Measurements from ENCODE around the gene COX8C.

The COX8C gene

GRCh38 chr14:93346926-93347721, at the start of gene COX8C:
Gene COX8C (plus strand): TSS chr14:93347182. CDS start chr14:93347269, 87 bp downstream.
- DNase-seq (ENCODE audit: low spot score) (no peak), FAIRE-seq (no peak)

- FAIRE-seq (no peak), DNase-seq (ENCODE audit: low spot score) (no peak)
Measured at GRCh38 chr14:93299416-93299815, 47.6 kb upstream of the COX8C start.

GRCh38 chr14:93299866-93300265, 47.1 kb upstream of the COX8C start:
- FAIRE-seq (no peak), DNase-seq (ENCODE audit: low spot score) (no peak)

- FAIRE-seq (peak; percentile 76), DNase-seq (ENCODE audit: low spot score) (peak; percentile 81)
Measured at GRCh38 chr14:93301821-93302447, 45.0 kb upstream of the COX8C start.

- DNase-seq (ENCODE audit: low spot score) (no peak), FAIRE-seq (no peak)
Measured at GRCh38 chr14:93302688-93303581, 44.0 kb upstream of the COX8C start.

GRCh38 chr14:93303659-93304058, 43.3 kb upstream of the COX8C start:
- no peak for DNase-seq (ENCODE audit: low spot score)
- FAIRE-seq: no peak

GRCh38 chr14:93304771-93305170, 42.2 kb upstream of the COX8C start:
- DNase-seq (ENCODE audit: low spot score) (no peak), FAIRE-seq (no peak)

- no peak for FAIRE-seq
Measured at GRCh38 chr14:93305725-93306418, 41.1 kb upstream of the COX8C start.

GRCh38 chr14:93306812-93307211, 40.2 kb upstream of the COX8C start:
- no peak for DNase-seq (ENCODE audit: low spot score)
- no peak for FAIRE-seq

More at GRCh38 chr14:93305725-93306418, 41.1 kb upstream of the COX8C start:
- DNase-seq (ENCODE audit: low spot score): no peak

- DNase-seq (ENCODE audit: low spot score) (no peak), FAIRE-seq (no peak)
Measured at GRCh38 chr14:93308686-93309345, 38.2 kb upstream of the COX8C start.

GRCh38 chr14:93309427-93309966, 37.5 kb upstream of the COX8C start:
- no peak for FAIRE-seq
- DNase-seq (ENCODE audit: low spot score): no peak

GRCh38 chr14:93311082-93311481, 35.9 kb upstream of the COX8C start:
- DNase-seq (ENCODE audit: low spot score) (no peak), FAIRE-seq (no peak)

GRCh38 chr14:93315575-93315974, 31.4 kb upstream of the COX8C start:
- FAIRE-seq (no peak), DNase-seq (ENCODE audit: low spot score) (no peak)

- no peak for FAIRE-seq
- no peak for DNase-seq (ENCODE audit: low spot score)
Measured at GRCh38 chr14:93316716-93317115, 30.3 kb upstream of the COX8C start.

GRCh38 chr14:93317210-93317874, 29.6 kb upstream of the COX8C start:
- DNase-seq (ENCODE audit: low spot score) (no peak), FAIRE-seq (no peak)

GRCh38 chr14:93317875-93318807, 28.8 kb upstream of the COX8C start:
- FAIRE-seq (peak; percentile 77), DNase-seq (ENCODE audit: low spot score) (peak; percentile 71)

- DNase-seq (ENCODE audit: low spot score) (peak; percentile 67), FAIRE-seq (peak; percentile 80)
Measured at GRCh38 chr14:93318927-93319326, 28.1 kb upstream of the COX8C start.

GRCh38 chr14:93319494-93319893, 27.5 kb upstream of the COX8C start:
- no peak for FAIRE-seq
- no peak for DNase-seq (ENCODE audit: low spot score)

GRCh38 chr14:93319958-93320357, 27.0 kb upstream of the COX8C start:
- DNase-seq (ENCODE audit: low spot score): no peak
- no peak for FAIRE-seq

Data from RCC 7860 (cell line).